Right lobe of liver (tissue), 4 donors: ENCODE results near the gene ANKRD33B.

Experiments used
- POLR2A ChIP-seq: fragments of 450-650 bp; IDR thresholded peaks from one replicate; pipeline ENCODE4 v1.6.1; 2017; ENCODE audit warnings: antibody characterized with exemption, mild to moderate bottlenecking
- TF ChIP-seq, protein P1 (sequence below), 4 donors: fragments of 200-600 bp in 3 of 4; fragments of 450-650 bp in 1 of 4; IDR thresholded peaks; one replicate each; pipeline versions ENCODE4 v1.5.1 to v1.8.0; 2016 to 2022; ENCODE audit warnings: antibody characterized with exemption in 4 of 4, mild to moderate bottlenecking in 2 of 4
- donor health status: DM: no; HTN: no; CAD: no.
- donor health status: DM: no; HTN: no; CAD: no.
- donor health status: DM: no; HTN: yes; CAD: no.

DNA sequence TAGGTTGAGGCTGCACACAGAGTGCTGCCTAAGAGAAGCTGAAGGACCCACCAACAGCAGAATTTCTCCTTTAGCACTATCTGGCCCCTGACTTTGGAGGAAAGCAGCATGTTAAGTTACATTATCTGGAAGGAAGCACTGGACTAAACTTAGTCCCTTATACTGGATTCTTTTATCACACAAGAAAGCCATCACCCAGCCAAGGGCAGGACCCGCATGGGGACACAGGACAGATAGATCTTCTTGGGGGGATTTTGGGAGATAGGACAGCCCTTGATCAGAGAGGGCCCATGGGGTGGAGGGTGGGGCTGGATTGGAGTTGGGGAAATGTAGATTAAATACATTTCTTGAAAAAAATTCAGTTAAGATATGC lies 14.4 kb downstream of the ANKRD33B start:
- TF ChIP-seq, protein P1, sequence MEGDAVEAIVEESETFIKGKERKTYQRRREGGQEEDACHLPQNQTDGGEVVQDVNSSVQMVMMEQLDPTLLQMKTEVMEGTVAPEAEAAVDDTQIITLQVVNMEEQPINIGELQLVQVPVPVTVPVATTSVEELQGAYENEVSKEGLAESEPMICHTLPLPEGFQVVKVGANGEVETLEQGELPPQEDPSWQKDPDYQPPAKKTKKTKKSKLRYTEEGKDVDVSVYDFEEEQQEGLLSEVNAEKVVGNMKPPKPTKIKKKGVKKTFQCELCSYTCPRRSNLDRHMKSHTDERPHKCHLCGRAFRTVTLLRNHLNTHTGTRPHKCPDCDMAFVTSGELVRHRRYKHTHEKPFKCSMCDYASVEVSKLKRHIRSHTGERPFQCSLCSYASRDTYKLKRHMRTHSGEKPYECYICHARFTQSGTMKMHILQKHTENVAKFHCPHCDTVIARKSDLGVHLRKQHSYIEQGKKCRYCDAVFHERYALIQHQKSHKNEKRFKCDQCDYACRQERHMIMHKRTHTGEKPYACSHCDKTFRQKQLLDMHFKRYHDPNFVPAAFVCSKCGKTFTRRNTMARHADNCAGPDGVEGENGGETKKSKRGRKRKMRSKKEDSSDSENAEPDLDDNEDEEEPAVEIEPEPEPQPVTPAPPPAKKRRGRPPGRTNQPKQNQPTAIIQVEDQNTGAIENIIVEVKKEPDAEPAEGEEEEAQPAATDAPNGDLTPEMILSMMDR (IDR thresholded peaks at IDR 0.05), result no peak
- TF ChIP-seq POLR2A, result no peak
